Measurements from ENCODE around the gene NUPR2.
"Not testable (repeated sequence)": the region's sequence is repeated elsewhere in the genome, so short reads cannot be mapped to it uniquely, and the experiment has no call there.

Gene NUPR2, protein sequence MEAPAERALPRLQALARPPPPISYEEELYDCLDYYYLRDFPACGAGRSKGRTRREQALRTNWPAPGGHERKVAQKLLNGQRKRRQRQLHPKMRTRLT

DNA sequence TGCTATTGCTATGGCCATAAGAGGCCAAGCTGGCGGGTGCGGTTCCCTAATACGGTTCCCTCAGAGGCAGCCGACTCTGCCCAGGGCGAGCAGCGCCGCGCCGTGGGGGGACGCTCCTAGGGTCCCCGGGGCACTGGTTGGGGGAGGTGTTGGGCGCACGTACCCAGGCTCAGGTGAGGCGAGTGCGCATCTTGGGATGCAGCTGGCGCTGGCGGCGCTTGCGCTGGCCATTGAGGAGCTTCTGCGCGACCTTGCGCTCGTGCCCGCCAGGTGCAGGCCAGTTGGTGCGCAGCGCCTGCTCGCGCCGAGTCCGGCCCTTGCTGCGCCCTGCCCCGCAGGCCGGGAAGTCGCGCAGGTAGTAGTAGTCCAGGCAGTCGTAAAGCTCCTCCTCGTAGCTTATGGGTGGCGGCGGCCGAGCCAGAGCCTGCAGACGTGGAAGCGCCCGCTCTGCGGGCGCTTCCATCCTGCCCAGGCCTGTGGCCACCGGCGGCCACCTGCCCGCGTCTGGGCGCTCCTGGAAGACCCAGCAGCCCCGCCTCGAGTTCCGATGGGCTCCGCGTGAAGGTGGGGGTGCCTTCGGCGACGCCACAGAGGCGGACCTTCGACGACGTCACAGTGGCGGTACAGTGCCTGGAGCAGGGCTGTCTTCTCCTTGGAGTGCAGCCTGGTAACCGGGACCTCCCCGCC, at the start of gene NUPR2:
NUPR2 (minus strand) TSS at position 566 of the 687 bp plus-strand sequence; CDS start at position 463, 103 bp downstream.
- DNase-seq (ENCODE audit: low read depth) = no peak

DNA sequence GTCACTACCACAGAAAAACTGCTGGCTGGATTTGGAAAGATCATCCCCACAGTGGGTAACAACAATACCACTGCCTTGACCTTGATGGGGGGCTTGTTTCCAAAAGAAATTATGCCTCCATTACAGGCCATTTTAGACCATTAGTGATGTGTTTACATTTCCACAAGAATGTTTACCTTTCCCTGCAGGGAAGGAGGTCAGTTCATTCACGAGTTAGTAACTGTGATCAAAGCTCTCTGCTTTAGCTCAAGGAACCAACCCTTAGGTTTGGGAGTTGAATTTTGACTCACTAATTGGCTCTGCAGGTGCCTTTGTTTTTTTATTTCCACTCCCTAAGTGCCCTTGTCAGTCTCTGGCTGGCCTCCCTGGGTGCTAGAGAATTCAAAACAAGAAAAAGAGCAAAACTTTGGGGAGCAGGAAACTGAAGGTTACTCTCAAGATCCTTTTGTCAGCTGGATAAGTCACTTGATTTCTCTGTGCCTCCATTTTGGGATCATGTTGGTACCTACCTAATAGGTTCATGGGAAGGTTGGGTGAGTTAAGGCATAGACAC, 41.1 kb upstream of the NUPR2 start:
- DNase-seq (ENCODE audit: low read depth) = no peak

DNA sequence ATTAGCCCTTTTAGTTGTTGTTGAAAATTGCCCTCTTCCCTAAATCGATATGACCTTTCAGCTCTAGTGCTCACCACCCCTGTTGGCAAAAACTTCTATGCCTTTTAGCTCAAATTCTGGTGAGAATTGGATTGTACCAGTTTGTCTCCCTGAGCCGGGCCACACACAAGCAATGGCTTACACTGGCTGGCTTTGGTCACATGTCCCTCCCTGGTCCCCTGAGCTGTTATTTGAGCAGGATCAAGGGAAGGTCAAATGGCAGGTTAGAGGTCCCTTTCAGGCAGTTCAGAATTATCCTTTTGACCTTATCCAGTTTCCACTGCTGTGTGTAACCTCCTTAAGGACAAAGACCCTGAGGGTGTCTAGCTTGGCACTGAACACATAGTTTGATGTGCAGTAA, 14.8 kb upstream of the NUPR2 start:
- DNase-seq (ENCODE audit: low read depth) = not testable (repeated sequence)

DNA sequence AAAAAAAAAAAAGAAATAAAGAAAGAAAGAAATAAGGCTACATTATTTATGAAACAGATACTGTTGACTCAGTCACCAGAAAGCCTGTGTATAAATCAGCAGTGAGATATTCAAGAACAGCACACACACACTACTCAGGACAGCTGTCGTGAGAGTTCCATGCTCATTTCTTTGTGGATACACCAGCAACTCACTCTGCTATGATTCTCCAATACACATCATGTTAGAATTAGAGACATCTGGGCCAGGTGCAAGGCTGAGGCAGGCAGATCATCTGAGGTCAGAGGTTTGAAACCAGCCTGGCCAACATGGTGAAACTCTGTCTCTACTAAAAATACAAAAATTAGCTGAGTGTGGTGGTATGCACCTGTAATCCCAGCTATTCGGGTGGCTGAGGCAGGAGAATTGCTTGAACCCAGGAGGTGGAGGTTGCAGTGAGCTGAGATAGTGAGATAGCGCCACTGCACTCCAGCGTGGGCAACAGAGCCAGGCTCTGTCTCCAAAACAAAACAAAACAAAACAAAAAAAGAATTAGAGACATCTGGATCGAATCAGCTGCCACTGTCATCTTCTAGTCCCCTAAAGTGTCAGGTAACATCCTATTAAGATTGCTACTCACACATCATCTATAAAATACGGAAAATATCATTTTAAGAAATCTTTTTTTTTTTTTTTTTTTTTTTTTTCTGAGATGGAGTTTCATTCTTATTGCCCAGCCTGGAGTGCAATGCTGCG, 11.2 kb upstream of the NUPR2 start:
- DNase-seq (ENCODE audit: low read depth) = no peak

DNA sequence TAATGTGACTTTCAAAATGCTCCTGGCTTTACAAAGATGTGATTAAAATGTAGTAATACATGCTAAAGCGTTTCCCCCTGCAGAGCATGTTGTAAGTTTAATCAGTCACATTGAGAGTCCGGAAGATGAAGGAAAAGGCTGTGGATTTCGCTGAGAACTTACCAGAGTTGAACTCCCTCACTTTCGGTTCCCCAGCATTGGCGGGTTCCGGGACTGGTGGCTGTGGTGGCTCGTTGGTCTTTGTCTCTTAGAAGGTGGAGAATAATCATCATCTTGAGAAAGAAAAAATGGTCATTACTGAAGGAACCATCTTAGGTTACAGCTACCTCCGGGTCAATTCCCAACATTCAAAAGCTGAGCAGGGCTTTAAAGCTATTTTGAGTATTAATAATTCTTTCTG, 9.6 kb upstream of the NUPR2 start:
- DNase-seq (ENCODE audit: low read depth) = no peak

DNA sequence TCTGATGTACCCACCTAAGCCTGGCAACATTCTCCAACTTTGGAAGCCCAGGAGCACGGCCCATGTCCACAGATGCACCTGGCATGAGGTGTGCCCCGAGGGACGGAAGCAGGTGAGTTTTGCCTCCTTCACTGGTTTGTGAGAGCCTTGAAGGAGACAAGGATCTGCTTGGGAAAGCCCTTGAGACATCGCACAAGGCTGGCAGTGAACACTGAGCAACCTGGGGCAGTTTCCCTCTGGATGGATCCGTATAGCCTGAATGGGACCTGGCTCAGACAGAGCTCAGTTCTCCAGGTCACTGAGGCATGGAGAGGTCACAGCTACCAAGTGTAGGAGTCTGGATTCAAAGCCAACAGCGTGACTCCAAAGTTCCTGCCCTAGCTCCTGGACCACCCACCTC, 8.8 kb upstream of the NUPR2 start:
- no peak for DNase-seq (ENCODE audit: low read depth)

DNA sequence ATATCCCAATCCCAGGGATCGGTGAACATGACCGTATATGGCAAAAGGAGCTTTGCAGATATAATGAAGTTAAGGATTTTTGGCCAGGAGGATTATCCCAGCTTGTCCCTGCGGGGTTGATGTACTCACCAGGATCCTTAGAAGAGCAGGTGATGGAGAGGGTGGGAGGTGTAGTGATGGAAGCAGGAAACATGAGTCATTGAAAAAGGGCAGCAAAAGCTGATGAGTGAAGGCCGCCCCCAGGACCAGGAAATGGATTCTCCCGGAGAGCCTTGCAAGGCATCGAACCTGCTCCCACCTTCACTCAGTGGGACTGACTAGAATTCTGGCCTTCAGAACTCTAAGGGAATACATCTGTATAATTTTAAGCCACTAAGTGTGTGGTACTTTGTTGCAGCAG, 5.2 kb upstream of the NUPR2 start:
- no peak for DNase-seq (ENCODE audit: low read depth)

DNA sequence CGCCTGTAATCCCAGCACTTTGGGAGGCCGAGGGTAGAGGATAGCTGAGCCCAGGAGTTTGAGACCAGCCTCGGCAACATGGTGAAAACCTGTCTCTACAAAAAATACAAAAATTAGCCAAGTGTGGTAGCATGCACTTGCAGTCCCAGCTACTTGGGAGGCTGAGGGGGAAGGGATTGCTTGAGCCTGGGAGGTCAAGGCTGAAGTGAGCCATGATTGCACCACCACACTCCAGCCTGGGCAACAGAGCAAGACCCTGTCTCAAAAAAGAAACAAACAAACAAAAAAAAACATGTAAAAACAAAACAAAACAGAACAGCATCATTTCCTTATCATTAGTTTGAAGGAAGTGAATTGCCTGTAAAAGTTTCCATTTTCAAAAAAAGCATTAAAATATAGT, 4.0 kb downstream of the NUPR2 start:
- not testable (repeated sequence) for DNase-seq (ENCODE audit: low read depth)

DNA sequence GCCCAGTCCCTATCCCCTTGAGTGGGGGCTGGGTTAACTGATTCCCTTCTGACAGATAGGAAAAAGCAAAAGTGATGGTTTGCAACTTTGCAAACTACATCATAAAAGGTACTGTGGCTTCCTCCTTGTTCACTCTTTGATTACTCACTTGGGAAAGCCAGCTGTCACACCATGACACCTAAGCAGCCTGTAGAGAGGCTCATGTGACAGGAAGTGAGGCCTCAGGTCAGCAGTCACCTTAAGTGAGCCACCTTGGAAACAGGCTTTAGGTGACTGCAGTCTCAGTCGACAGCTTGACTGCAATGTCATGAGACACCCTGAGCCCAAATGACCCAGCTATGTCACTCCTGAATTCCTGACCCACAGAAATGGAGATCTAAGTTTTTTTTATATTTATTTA, 5.6 kb downstream of the NUPR2 start:
- no peak for DNase-seq (ENCODE audit: low read depth)

DNA sequence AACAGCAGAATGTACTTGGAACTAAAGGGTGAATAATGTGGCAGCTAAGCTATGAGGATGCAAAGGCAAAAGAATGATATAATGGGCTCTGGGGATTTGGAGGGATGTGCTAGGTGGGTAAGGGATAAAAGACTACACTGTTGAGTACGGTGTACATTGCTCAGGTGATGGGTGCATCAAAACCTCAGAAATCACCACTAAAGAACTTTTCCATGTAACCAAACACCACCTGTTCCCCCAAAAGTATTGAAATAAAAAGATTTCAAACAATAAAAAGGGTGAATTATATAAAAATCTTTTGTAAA, 8.3 kb downstream of the NUPR2 start:
- no peak for DNase-seq (ENCODE audit: low read depth)

DNA sequence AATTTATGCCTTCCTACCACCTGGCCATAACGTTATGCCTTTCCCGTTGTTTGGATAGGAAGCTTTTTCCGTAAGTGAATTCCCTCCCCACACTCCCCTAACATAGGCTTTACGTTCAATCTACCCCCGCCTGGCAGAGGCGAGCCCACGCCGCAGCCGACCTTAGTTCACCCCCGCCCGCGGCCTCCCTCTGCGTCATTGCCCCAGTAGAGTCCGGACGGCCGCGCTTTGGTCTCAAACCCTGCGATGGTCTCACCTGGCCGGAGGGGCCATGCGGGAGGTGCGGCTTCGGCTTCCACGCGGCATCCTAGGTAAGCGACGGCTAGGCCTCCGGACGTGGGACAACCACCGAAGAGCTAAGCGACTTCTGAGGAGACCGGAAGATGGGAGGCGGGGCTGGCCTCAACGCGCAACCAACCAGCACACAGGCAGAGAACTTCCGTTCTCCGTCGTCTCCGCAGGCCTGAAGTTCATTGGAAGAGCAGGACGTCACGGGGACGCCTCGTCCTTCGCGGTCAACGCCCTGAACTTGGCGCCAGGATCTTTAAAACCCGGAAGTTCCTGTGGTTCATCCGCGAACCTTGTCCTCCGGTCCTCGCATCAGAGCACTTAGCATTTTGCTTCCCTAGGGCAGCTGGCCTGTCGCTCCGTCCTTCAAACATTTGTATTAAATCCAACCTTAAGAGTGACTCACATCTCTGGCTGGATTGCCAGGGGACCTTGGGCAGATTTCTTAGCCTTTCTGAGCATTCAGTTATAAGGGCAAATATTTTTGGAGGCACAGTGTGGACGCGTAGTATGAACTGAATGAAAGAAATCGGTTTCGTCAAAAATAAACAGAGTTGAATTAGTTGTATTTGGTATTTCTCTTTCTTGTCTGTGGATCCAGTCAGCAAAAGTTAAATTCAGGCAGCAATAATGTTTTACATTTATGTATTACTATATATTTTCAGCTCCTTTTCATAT, 9.8 kb downstream of the NUPR2 start, which contains the start of gene CHCHD2:
CHCHD2 (minus strand) TSS at position 369 of the 966 bp plus-strand sequence; CDS start at position 306, 63 bp downstream.
- DNase-seq (ENCODE audit: low read depth) = peak; percentile 95

DNA sequence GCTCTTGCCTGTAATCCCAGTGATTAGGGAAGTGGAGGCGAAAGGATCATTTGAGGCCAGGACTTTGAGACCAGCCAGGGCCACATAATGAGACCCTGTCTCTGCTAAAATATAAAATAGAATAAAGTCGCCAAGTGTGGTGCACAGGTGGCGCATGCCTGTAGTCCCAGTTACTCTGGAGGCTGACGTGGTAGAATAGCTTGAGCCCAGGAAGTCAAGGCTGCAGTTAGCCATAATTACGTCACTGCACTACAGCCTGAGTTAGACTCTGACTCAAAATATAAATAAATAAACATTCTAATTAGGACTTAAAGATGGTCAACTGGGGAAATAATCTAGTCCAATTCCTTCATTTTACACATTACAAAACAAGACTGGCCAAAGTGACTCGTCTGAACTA, 10.7 kb downstream of the NUPR2 start:
- DNase-seq (ENCODE audit: low read depth) = no peak

DNA sequence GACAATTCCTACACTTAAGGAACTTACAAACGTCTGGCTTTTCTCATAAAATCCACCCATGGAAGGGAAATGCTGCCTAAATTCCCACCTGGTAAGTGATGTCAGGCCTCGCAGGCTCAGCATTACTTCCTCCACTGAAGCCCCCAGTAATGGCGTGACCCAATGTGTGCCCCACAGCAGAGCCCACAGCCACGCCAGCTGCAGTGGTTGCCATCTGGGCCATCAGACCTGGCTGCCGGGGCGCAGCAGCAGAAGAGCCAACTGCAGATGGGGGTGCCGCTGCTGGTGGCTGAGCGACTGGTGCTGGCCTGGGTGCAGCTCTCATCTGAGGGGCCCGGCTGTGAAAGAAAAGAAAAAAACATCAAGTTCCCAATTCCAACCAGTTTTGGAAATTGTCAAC, 12.1 kb downstream of the NUPR2 start:
- DNase-seq (ENCODE audit: low read depth) = not testable (repeated sequence)

DNA sequence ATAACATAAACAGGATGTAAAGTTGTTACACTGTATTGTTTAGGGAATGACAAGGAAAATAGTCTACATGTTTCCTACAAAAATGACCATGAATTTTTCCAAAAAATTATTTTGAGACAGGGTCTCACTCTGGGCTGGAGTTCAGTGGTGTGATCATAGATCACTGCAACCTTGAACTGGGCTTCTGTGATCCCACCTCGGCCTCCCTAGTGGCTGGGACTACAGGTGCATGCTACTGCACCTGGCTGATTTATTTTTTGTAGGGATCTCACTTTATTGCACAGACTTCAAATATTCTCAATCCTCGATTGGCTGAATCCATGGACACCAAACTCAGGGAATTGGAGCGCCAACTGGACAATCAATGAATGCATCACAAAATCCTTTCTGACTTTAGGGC, 16.6 kb downstream of the NUPR2 start:
- no peak for DNase-seq (ENCODE audit: low read depth)

DNA sequence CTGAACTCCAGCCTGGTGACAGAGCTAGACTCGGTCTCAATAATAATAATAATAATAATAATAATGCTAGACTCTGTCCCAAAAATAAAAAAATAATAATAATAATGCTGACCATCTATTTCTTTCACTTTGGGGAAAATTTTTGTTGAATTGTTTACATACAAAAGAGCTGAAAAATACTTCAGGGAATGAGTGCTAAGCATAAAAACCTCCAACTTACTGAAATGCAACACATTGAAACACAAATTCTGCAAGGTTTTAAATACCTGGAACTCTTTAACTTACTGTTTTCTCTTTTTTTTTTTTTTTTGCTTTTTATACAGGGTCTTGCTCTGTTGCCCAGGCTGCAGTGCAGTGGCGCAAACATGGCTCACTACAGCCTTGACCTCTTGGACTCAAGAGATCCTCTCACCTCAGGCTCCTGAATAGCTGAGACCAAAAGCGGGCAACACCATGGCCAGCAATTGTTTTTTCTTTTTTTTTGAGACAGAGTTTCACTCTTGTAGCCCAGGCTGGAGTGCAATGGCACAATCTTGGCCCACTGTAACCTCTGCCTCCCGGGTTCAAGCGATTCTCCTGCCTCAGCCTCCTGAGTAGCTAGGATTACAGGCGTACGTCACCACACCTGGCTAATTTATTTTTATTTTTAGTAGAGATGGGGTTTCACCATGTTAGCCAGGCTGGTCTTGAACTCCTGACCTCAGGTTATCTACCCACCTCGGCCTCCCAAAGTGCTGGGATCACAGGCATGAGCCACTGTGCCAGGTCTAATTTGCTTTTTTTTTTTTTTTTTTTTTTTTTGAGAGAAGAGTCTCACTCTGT, 17.8 kb downstream of the NUPR2 start:
- not testable (repeated sequence) for DNase-seq (ENCODE audit: low read depth)

DNA sequence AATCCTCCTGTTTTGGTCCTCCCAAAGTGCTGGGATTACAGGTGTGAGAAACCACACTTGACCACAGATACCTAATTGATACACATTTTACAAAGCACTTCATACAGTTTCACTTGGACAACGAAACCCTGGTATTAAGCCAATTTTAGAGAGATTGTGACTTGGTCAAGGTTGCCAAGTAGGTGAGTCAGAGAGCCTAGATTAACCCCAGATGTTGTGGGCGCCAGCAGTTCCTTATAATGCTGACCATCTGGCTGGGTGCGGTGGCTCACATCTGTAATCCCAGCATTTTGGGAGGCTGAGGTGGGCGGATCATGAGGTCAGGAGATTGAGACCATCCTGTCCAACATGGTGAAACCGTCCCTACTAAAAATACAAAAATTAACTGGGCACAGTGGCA, 18.5 kb downstream of the NUPR2 start:
- DNase-seq (ENCODE audit: low read depth) = peak; percentile 73

DNA sequence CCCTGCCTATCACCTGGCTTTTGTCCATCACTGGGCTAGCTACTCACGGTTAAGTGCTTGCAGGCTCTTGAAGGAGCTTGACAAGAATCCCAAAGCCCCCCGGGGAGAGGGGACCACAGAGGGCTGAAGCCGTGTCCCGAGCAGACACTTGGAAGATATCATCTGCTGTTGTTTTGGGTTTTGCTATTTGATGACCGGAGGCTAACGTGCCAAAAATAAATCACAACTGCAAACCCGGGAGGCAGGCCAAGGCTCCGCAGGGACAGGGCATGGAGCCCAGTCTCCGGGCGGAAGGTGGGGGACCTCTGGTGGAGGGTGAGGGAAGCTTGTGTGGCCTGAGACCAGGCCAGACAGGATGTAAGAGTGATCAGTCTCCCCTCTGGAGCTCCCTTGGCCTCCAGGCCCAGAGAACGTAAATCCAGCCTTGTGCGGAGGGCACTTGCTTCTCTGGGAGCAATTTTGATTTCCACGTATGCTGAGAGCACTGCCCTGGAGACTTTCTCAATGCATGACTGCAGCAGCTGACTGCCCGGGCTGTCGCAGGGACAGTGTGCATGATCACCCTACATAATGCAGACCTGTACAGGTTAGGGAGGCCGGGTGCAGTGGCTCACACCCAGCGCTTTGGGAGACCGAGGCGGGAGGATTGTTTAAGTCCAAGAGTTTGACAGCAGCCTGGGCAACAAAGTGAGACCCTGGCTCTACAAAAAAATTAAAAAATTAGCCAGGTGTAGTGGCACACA, 23.3 kb downstream of the NUPR2 start, which contains the start of gene PHKG1:
PHKG1 (minus strand) TSS at position 164 of the 743 bp plus-strand sequence. CDS start 4,011 bp downstream, outside the sequence.
- peak; percentile 69 for DNase-seq (ENCODE audit: low read depth)

DNA sequence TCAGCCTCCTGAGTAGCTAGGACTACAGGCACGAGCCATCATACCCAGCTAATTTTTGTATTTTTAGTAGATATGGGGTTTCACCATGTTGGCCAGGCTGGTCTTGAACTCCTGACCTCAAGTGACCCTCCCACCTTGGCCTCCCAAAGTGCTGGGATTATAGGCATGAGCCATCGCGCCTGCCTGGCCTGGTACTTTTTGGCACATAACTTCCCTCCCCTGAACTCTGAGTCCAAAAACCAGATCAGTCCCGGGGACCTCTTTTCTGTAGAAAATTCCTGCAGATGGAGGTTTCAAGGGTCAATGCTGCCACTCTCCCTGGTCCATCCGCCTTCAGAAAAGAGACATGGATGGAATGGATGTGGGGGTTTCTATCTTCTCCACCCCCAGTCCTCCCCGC, 23.8 kb downstream of the NUPR2 start:
- DNase-seq (ENCODE audit: low read depth) = not testable (repeated sequence)

DNA sequence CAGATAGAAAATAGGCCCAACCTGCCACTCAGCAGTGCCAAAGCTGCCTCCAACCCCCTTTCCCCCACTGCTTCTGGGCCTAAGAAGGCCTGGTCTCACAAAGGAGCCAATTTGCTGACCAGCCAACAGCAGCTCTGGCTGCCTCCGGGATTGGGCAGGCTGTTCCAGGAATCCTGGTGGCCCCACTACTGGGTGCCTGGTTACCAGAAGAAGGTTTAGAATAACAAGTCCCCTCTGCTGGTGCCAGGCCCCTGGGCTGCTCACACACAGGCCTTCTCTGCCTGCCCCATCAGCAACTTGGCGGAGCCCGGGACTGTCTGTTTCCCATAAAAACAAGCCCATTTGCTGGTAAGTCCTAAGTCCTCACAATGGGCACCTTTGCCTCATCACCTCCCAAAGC, 24.6 kb downstream of the NUPR2 start:
- no peak for DNase-seq (ENCODE audit: low read depth)

DNA sequence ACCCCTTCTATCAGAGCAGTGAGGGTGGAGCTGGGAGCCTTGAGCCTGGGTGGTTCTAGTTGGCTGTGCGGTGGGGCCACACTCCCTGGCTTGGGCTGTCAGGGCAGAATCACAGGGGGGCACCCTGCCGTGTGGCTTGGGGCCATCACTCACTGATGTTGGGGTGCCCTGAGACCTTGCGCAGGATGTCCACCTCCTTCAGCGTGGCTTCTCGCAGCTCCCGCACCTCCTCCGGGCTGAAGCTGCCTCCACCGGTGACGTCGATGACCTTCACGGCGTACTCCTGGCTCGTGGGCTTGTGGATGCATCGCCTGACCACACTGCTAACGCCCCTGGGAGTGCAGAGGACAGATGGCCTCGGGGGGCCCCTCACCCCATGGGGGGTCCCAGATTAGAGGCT, 28.8 kb downstream of the NUPR2 start:
- DNase-seq (ENCODE audit: low read depth) = no peak

Measured in GM04503 (cell line).